ENCODE results near the gene MMP24. TPM values are rescaled to one million over a fixed set of nuclear protein-coding genes. Genes with fewer than 3 reads are reported as not detected.

Gene MMP24
- total RNA-seq, 2 experiments from 2014 or later: not detected

- Histone ChIP-seq H3K79me2 (ENCODE audit: insufficient read depth, low read depth, low read length) (no peaks in the 10 kb centered on the region), H4K20me1 (ENCODE audit: insufficient read depth, low read length) (no peaks in the 10 kb centered on the region), H3K9me3 (ENCODE audit: low read length) (no peaks in the 10 kb centered on the region), H3K27ac (ENCODE audit: low read depth, low read length, poor library complexity, severe bottlenecking) (no peak overlapping the region), H3K4me2 (ENCODE audit: low read length) (no peak overlapping the region), H3K36me3 (ENCODE audit: insufficient read depth, low read length) (no peaks in the 10 kb centered on the region), H3K4me3 (ENCODE audit: low read depth, low read length, poor library complexity, severe bottlenecking) (no peak overlapping the region), H3K9me2 (ENCODE audit: insufficient read depth, low read length) (no peaks in the 10 kb centered on the region), H2AFZ (ENCODE audit: low read length) (no peak overlapping the region), H3K4me1 (ENCODE audit: insufficient read depth, low read length, poor library complexity, severe bottlenecking) (no peaks in the 10 kb centered on the region)
- DNase-seq (ENCODE audit: low spot score): no peak
- POLR2A ChIA-PET: interaction anchor here (0.6 kb wide), 1 partner anchor 468 kb away, joined by 4 read pairs; no protein-coding TSS in a partner anchor
- TF ChIP-seq EZH2phosphoT487 (IDR thresholded peaks at IDR 0.05; ENCODE audit: borderline replicate concordance, low read depth, low read length) (no peak), CTCF (conservative IDR thresholded peaks at IDR 0.05; ENCODE audit: low read length) (no peak)
- BruUV-seq (replicated peaks): no TSS peak
- CTCF ChIA-PET (ENCODE audit: unreplicated experiment): no interaction called here
- intact Hi-C loops (cut with micrococcal nuclease; ENCODE audit: unreplicated experiment): no loop called here
Observed at GRCh38 chr20:35293303-35294292, 67.1 kb downstream of the MMP24 start.

DNA sequence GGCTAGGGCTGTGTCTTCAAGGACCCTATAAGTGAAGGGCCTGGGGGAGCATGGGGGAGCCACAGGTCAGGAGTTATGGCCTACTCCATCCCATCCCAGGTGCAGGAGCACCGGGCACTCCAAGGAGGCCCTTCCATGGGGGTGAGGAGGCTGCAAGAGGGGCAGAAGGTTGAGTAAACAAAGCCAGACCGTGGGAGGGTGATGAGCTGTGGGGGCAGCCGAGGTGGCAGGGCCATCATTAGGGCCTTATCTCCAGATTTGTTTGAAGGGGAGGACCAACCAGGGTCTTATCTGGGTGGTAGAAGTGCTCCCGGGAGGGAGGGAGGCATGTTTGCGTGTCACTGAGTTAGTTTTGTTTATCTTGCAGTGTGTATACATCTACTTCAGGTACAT lies 67.8 kb downstream of the MMP24 start:
- ChIA-PET CTCF (ENCODE audit: unreplicated experiment) (no interaction called here), POLR2A (interaction anchor here (0.7 kb wide), 1 partner anchor 18 kb away, joined by 5 read pairs; no protein-coding TSS in a partner anchor)

More for the DNA sequence above, 67.8 kb downstream of the MMP24 start:
- Histone ChIP-seq H3K4me3 (ENCODE audit: low read depth, low read length, poor library complexity, severe bottlenecking) (no peak overlapping the region), H3K9me2 (ENCODE audit: insufficient read depth, low read length) (no peaks in the 10 kb centered on the region), H3K27ac (ENCODE audit: low read depth, low read length, poor library complexity, severe bottlenecking) (no peak overlapping the region), H4K20me1 (ENCODE audit: insufficient read depth, low read length) (no peaks in the 10 kb centered on the region), H3K4me2 (ENCODE audit: low read length) (no peak overlapping the region), H3K4me1 (ENCODE audit: insufficient read depth, low read length, poor library complexity, severe bottlenecking) (no peaks in the 10 kb centered on the region), H3K79me2 (ENCODE audit: insufficient read depth, low read depth, low read length) (no peaks in the 10 kb centered on the region), H3K36me3 (ENCODE audit: insufficient read depth, low read length) (no peaks in the 10 kb centered on the region), H2AFZ (ENCODE audit: low read length) (no peak overlapping the region), H3K9me3 (ENCODE audit: low read length) (no peaks in the 10 kb centered on the region)
- no peak for DNase-seq (ENCODE audit: low spot score)
- BruUV-seq (replicated peaks): no TSS peak
- no peak for TF ChIP-seq EZH2phosphoT487 (IDR thresholded peaks at IDR 0.05; ENCODE audit: borderline replicate concordance, low read depth, low read length)
- no peak for TF ChIP-seq CTCF (conservative IDR thresholded peaks at IDR 0.05; ENCODE audit: low read length)
- intact Hi-C loops (cut with micrococcal nuclease; ENCODE audit: unreplicated experiment): no loop called here
